Esophagus squamous epithelium (tissue), 4 donors: ENCODE results near the gene OR2F1.

Source experiments
- CTCF ChIP-seq, 6 experiments: fragments of 450-650 bp in 4 of 6; fragments of 200-600 bp in 2 of 6; sonication (generic) in 2 of 6; IDR thresholded peaks; one replicate each; pipeline ENCODE4 v1.5.1; 2016 to 2019; ENCODE audit warnings: antibody characterized with exemption in 6 of 6, mild to moderate bottlenecking in 4 of 6, moderate library complexity in 4 of 6
- POLR2A ChIP-seq, 4 donors: fragments of 450-650 bp; IDR thresholded peaks; one replicate each; pipeline ENCODE4 v1.6.1; 2017; ENCODE audit warnings: antibody characterized with exemption in 4 of 4, mild to moderate bottlenecking in 4 of 4, moderate library complexity in 3 of 4

- TF ChIP-seq CTCF (IDR thresholded peaks at IDR 0.05) (no peak), POLR2A (IDR thresholded peaks at IDR 0.05) (no peak)
Observed at GRCh38 chr7:144001543-144001942, 46.9 kb downstream of the OR2F1 start.
